Testis (tissue), 2 donors: Measurements from ENCODE around the gene VWA3A.

ENCODE experiments used
- CTCF ChIP-seq, 3 experiments: fragments of 450-650 bp in 2 of 3; fragments of 200-600 bp in 1 of 3; sonication (generic) in 1 of 3; IDR thresholded peaks; one replicate each; pipeline ENCODE4 v1.5.1; 2016 to 2019; ENCODE audit warnings: antibody characterized with exemption in 3 of 3, mild to moderate bottlenecking in 2 of 3, moderate library complexity in 1 of 3
- POLR2A ChIP-seq: fragments of 450-650 bp; IDR thresholded peaks from one replicate; pipeline ENCODE4 v1.6.1; 2017; ENCODE audit warnings: antibody characterized with exemption, mild to moderate bottlenecking, moderate library complexity

GRCh38 chr16:22050963-22051362 lies 41.4 kb upstream of the VWA3A start:
- TF ChIP-seq CTCF (IDR thresholded peaks at IDR 0.05) (no peak), POLR2A (no peak)
